Ramos (cell line): ENCODE results near the gene LRP1.

Experiments used
- in situ Hi-C: fragments of 300-500 bp; cut with MboI; formaldehyde crosslinking; loops from one replicate; pipeline ENCODE4 v1.14.3; 2022; ENCODE audit warnings: low sequenced_read_pairs; ENCODE audit not compliant: unreplicated experiment

Gene LRP1

DNA sequence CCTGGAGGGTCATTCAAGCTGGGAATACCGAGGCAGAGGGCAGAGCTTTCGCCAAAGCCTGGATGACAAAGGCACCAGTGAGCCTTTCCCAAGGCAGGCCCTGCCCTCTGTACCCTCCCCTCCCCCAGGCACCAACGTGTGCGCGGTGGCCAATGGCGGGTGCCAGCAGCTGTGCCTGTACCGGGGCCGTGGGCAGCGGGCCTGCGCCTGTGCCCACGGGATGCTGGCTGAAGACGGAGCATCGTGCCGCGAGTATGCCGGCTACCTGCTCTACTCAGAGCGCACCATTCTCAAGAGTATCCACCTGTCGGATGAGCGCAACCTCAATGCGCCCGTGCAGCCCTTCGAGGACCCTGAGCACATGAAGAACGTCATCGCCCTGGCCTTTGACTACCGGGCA lies 57.1 kb downstream of the LRP1 start:
- in situ Hi-C loops, result no loop called here

DNA sequence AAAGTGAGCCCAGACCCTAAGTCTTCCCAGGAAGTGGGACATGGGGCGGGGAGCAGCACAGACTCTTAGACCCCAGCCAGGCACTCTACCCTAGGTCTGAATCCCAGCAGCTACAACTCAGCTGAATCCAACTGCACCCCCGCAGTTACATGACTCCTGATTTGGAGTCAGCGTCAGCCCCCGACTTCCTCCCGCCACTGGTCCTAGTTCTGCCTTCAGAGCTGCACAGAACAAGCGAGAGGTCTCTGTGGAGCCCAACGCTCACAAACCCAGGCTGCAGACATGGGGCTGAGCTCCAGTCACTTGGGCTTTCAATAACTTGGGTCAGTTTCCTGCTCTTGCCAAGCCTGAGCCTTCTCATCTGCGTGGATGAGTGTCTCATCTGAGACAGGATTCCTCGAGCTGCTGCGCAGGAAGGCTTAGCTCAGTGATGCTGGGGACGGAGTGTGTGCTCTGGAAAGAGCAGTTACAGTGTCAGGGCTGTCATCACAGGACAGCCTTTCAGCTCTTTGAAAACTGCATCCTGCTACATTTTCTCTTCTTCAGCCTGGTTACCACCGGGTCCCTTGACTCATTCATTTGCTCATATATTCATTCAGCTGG lies 57.7 kb downstream of the LRP1 start:
- in situ Hi-C loops, result no loop called here

DNA sequence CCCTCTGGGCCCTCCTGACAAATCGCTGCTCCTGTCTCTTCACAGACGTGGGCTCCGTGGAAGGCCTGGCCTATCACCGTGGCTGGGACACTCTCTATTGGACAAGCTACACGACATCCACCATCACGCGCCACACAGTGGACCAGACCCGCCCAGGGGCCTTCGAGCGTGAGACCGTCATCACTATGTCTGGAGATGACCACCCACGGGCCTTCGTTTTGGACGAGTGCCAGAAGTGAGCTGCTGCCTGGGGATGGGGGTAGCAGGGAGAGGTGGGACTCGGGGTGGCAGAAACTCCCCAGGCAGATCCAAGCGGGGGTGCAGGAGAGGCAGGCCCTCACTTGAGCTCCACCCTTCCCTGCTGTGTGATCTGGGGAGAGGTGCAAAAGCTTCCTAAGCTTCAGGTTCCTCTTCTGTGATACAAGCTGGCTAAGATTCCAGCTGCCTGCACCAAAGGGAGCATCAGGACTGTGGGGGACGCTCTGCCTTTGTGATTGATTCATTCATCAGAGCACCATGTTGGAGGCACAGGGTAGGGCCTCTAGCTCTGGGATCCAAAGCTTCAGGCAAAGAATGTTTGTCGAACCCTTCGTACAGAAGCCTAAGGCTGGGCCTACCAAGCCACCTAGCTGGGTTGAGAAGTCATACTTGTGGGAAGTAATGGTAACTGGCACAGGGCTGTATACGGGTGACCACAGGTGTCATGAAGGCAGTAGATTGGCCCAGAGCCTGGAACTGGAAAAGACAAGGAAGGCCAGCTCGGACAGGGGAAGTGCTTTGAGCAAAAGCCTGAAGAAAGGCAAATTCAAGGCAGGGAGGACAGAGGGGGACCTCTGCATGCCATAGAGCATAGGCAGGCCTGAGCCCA lies 59.2 kb downstream of the LRP1 start:
- in situ Hi-C loops, result no loop called here

DNA sequence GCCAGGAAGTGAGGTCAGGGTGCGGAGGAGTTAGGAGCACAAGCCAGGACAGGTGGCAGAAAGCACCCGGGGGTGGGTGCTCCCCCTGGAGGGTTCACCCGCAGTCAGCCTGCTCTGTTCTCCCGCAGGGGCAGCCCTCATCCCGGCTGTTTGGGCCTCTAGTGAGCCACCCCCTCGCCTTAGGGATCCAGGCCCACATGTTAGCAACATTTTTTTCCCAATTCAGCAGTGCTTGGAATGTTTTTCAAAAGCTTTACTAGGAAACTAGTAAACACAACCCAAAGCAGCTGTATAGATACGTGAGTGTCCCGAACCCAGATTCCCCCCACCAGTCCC lies 59.8 kb downstream of the LRP1 start:
- in situ Hi-C loops, result no loop called here

DNA sequence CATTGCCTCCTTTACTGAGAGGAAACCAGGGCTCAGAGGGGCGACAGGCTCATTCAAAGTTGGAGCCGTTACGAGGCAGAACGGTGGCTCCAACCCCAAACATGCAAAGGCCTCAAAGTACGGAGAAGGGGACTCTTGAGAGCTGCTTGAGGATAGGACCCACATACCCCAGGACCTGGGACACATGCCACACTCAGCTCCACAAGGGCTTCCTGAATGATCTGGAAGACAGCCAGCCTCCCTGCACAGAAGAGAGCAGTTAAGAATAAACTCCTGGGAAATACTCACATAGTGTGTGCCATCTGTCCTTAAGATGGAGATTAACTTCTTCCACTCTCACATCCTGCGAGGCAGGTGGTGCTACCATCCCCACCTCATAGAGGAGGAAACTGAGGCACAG lies 61.8 kb downstream of the LRP1 start:
- in situ Hi-C loops, result no loop called here

DNA sequence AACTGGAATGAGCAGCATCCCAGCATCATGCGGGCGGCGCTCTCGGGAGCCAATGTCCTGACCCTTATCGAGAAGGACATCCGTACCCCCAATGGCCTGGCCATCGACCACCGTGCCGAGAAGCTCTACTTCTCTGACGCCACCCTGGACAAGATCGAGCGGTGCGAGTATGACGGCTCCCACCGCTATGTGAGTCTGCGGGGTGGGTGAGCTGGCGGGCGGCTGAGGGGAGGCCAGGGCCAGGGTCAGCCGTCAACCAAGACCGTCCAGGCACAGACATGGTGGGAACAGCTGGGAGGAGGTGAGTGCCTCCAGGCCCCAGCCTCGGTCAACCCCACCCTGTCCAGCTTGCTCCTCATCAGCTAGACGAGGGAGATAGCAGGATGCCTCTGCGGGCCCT lies 62.5 kb downstream of the LRP1 start:
- in situ Hi-C loops, result no loop called here

DNA sequence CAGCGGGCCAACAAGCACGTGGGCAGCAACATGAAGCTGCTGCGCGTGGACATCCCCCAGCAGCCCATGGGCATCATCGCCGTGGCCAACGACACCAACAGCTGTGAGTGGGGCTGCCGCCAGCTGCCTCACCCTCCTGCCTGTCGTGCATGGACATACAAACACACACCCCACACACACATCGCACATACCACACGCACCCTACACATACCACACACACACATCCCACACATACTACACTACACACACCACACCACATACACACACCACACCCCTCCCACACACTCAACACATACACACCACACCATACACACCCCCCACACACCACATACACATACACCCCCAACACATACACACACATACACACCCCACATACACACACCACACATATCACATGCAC lies 63.1 kb downstream of the LRP1 start:
- in situ Hi-C loops, result no loop called here

DNA sequence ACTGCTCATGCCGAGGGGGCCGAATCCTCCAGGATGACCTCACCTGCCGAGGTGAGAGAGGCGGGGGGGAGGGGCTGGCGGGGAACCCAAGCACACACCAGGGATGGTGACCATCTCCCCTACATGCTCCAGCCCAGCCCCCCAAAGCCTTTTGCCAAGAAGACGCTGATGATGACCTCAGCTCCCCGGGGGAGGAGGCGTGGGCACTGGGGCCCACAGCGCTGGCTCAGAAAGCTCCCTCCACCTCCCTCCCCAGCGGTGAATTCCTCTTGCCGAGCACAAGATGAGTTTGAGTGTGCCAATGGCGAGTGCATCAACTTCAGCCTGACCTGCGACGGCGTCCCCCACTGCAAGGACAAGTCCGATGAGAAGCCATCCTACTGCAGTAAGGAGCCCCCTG lies 64.6 kb downstream of the LRP1 start:
- in situ Hi-C loops, result no loop called here

DNA sequence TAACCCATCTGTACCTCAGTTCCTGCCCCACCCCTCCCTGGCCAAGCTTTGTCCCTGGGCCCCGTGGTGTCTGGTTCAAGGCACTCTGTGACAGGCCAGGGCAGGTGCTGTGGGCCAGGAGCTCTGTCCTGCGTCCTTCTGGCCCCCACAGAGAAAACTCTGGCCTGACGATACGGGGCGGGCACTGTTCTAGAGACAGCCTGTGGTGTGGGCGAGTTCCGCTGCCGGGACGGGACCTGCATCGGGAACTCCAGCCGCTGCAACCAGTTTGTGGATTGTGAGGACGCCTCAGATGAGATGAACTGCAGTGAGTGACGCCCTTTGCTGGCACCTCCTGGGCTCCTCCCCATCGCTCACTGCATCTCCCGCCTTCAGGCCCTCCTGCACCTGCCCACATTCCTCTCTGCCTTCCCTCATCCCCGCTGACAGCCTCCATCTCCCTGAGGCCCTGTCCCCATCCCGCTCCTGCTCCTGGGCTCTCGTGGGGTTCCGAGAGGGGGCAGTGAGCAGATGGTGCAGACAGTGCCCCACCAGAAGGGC lies 65.5 kb downstream of the LRP1 start:
- in situ Hi-C loops, result no loop called here

DNA sequence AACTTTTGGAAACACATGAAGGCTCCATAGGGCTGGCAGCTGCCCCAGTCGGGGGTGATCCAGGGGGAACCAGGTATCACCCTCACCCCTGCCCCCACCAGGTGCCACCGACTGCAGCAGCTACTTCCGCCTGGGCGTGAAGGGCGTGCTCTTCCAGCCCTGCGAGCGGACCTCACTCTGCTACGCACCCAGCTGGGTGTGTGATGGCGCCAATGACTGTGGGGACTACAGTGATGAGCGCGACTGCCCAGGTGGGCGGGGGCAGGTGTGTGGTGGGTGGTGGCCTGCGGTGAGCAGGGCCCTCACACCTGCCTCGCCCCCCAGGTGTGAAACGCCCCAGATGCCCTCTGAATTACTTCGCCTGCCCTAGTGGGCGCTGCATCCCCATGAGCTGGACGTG lies 66.0 kb downstream of the LRP1 start:
- in situ Hi-C loops, result no loop called here

DNA sequence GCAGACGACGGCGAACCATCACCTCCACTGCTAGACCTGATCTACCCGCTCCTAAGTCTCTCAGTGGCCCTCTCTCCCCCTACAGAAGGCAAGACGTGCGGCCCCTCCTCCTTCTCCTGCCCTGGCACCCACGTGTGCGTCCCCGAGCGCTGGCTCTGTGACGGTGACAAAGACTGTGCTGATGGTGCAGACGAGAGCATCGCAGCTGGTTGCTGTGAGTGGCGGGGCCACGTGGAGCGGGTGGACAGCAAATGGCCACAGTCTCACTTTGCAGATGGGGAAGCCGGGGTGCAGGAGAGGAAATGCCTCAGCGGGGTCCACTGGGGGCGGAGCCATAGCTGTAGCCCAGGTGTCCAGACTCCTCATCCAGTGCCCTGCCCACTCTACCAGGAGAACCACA lies 66.9 kb downstream of the LRP1 start:
- in situ Hi-C loops, result no loop called here

DNA sequence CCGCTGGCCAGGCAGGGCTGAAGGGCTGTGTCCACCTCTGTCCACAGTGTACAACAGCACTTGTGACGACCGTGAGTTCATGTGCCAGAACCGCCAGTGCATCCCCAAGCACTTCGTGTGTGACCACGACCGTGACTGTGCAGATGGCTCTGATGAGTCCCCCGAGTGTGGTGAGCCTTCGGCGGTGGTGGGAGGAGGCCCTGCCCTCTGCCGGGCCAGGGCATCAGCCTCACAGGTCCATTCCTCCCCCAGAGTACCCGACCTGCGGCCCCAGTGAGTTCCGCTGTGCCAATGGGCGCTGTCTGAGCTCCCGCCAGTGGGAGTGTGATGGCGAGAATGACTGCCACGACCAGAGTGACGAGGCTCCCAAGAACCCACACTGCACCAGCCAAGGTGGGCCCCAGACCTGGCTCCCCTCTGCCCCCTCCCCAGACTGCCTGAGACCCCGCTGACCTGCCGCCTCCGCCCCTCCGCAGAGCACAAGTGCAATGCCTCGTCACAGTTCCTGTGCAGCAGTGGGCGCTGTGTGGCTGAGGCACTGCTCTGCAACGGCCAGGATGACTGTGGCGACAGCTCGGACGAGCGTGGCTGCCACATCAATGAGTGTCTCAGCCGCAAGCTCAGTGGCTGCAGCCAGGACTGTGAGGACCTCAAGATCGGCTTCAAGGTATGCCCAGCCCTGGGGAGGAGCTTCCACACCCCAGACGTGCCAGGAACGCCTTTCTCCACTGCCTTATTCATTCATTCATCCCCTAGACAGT lies 67.5 kb downstream of the LRP1 start:
- in situ Hi-C loops, result no loop called here

DNA sequence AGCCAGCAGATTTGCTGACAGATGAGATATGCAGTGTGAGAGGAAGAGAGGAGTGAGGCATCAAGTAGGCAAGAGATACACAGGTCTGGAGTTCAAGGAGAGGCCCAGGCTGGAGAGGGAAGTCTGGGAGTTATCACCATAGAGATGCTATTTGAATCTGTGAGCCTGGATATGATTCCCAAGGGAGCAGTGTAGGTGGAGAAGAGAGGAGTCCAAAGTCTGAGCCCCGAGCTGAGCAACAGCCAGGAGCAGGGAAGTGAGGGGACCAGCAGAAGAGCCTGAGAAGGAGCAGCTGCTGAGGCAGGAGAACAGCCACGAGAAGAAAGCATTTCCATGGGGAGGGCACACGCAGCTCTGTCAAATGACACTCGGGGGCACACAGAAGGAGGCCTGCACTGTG lies 68.2 kb downstream of the LRP1 start:
- in situ Hi-C loops, result no loop called here

DNA sequence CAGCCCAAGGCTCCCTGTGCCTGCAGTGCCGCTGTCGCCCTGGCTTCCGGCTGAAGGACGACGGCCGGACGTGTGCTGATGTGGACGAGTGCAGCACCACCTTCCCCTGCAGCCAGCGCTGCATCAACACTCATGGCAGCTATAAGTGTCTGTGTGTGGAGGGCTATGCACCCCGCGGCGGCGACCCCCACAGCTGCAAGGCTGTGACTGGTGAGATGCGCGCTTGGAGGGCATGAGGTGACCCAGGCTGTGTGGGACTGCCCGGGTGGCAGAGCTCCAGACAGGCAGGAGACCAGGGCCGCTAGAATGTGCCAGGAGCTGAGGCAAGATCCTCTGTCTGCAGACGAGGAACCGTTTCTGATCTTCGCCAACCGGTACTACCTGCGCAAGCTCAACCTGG lies 68.7 kb downstream of the LRP1 start:
- in situ Hi-C loops, result no loop called here

DNA sequence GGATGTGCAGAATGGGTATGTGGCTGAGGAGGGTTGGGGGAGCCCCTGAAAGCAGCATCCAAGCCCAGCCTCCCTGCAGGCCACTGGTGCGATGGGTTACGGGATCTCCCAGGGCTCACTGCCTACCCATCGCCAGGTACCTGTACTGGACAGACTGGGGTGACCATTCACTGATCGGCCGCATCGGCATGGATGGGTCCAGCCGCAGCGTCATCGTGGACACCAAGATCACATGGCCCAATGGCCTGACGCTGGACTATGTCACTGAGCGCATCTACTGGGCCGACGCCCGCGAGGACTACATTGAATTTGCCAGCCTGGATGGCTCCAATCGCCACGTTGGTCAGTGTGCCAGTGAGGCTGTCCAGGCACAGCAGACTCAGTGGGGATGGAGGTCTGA lies 70.0 kb downstream of the LRP1 start:
- in situ Hi-C loops, result no loop called here

DNA sequence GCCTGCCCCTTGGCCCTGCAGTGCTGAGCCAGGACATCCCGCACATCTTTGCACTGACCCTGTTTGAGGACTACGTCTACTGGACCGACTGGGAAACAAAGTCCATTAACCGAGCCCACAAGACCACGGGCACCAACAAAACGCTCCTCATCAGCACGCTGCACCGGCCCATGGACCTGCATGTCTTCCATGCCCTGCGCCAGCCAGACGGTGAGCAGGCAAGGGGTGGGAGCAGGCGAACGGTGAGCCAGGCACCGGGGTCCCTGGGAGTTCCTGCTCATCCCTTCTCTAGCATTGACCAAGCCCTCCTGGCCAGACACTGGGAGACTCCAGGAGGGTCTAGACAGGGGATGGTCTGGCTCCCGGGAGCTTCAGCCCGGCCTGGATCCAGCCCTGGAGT lies 70.9 kb downstream of the LRP1 start:
- in situ Hi-C loops, result no loop called here

DNA sequence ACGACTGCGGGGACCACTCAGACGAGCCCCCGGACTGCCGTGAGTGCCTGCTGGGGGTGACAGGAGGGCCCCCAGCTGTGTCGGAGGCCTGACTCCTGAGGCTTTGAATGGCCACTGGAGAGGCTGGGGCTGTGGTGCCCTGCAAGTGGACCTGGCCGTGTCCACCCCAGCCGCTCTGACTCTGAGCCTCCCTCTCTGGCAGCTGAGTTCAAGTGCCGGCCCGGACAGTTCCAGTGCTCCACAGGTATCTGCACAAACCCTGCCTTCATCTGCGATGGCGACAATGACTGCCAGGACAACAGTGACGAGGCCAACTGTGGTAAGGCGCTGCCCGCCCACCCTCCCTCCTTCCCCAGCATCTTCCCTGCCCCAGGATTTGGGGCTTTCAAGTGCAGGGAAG lies 72.2 kb downstream of the LRP1 start:
- in situ Hi-C loops, result no loop called here

DNA sequence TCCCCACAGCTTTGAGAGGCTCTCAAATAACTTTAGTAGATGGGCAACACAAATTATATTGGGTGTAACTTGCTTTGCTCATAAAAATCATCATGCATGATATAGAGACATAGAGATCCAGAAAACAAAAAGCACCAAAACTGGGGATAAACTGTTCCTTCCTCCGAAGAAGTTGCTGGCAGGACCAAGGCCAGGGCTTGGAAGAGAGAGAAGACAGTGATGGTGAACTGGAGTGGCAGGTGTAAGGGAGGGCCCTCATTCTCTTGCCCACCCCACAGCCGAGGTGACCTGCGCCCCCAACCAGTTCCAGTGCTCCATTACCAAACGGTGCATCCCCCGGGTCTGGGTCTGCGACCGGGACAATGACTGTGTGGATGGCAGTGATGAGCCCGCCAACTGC lies 72.9 kb downstream of the LRP1 start:
- in situ Hi-C loops, result no loop called here

DNA sequence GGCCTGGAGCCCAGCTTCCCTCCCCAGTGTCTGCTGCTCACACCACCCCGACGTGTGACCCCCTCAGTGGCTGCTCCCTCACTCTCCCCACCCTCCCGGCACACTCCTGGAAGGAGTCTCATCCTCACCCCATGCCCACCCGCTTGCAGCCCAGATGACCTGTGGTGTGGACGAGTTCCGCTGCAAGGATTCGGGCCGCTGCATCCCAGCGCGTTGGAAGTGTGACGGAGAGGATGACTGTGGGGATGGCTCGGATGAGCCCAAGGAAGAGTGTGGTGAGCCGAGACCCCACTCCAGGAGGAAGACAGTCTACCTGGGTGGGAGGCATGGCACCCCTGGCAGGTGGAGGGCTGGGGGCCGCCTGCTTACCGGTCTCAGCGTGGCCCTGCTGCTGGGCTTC lies 73.3 kb downstream of the LRP1 start:
- in situ Hi-C loops, result no loop called here

DNA sequence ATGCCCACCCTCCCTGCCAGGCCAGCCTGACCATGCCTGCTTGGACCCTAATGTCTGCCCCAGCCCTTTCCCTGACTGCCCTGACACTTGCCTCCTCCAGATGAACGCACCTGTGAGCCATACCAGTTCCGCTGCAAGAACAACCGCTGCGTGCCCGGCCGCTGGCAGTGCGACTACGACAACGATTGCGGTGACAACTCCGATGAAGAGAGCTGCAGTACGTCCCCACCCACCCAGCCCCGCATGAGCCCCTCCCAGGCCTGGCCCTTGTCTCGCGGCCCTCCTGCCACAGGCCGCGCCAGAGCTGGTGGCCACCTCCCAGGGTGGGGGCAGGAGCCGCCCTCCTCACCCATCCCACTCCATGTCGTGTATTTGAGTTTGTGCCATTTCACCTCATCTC lies 74.0 kb downstream of the LRP1 start:
- in situ Hi-C loops, result no loop called here

DNA sequence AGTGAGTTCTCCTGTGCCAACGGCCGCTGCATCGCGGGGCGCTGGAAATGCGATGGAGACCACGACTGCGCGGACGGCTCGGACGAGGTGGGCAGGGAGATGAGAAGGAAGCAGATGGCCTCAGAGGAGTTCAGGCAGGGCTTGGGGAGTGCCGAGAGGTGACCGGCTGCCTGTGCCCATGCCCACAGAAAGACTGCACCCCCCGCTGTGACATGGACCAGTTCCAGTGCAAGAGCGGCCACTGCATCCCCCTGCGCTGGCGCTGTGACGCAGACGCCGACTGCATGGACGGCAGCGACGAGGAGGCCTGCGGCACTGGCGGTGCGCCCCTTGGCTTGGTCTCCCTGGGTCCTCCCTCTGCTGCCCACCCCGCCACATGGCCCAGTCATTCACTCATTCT lies 74.9 kb downstream of the LRP1 start:
- in situ Hi-C loops, result no loop called here
